ENCODE measurements around the gene CNOT1.

Gene CNOT1

GRCh38 chr16:58471209-58471975 lies 158.2 kb downstream of the CNOT1 start:
- FAIRE-seq (no peak), DNase-seq (ENCODE audit: insufficient read length, low spot score) (no peak)
- TF ChIP-seq POLR2A (IDR thresholded peaks at IDR 0.05; ENCODE audit: low read depth, low read length): no peak
